Neural progenitor cell (in vitro differentiated cells): Measurements from ENCODE around the gene NR2C2. TPM values are rescaled to one million over a fixed set of nuclear protein-coding genes. Genes with fewer than 3 reads are reported as not detected.

ENCODE experiments used
- DNase-seq: peaks from one replicate; pipeline ENCODE4 v3.0.0-alpha.2; 2016; ENCODE audit warnings: low spot score
- H2AFZ ChIP-seq: fragments of 200-600 bp; sonication (generic); replicated peaks from 2 replicates; pipeline ENCODE4 v1.6.1; 2016; ENCODE audit warnings: antibody characterized with exemption
- H3F3A ChIP-seq: fragments of 200-600 bp; sonication (generic); 2 replicates; pipeline ENCODE4 v1.6.1; 2016; ENCODE audit warnings: antibody characterized with exemption, low read depth
- H3K27ac ChIP-seq: fragments of 200-600 bp; sonication (generic); 2 replicates; pipeline ENCODE4 v1.5.1; 2016; ENCODE audit warnings: mild to moderate bottlenecking
- H3K27me3 ChIP-seq: fragments of 200-600 bp; sonication (generic); 2 replicates; pipeline ENCODE4 v1.6.1; 2016; ENCODE audit warnings: mild to moderate bottlenecking, moderate library complexity
- H3K36me3 ChIP-seq: fragments of 200-600 bp; sonication (generic); 2 replicates; pipeline ENCODE4 v1.5.1; 2016
- H3K4me1 ChIP-seq: fragments of 200-600 bp; sonication (generic); 2 replicates; pipeline ENCODE4 v1.6.1; 2016; ENCODE audit warnings: mixed run types
- H3K4me2 ChIP-seq: fragments of 200-600 bp; sonication (generic); 2 replicates; pipeline ENCODE4 v1.6.1; 2016
- H3K4me3 ChIP-seq: fragments of 200-600 bp; sonication (generic); 2 replicates; pipeline ENCODE4 v1.5.1; 2016
- H3K79me2 ChIP-seq: fragments of 200-600 bp; sonication (generic); 2 replicates; pipeline ENCODE4 v1.6.1; 2016; ENCODE audit warnings: low read depth
- H3K9ac ChIP-seq: fragments of 200-600 bp; sonication (generic); 2 replicates; pipeline ENCODE4 v1.6.1; 2016
- H3K9me3 ChIP-seq: fragments of 200-600 bp; sonication (generic); 2 replicates; pipeline ENCODE4 v1.5.1; 2016; ENCODE audit warnings: low read depth
- H4K20me1 ChIP-seq: fragments of 200-600 bp; sonication (generic); 2 replicates; pipeline ENCODE4 v1.6.1; 2016; ENCODE audit warnings: low read depth
- H3K27ac Mint-ChIP-seq: 3 replicates; pipeline ENCODE4 v1.8.0; 2021; ENCODE audit warnings: mixed read lengths
- H3K27me3 Mint-ChIP-seq: 2 replicates; pipeline ENCODE4 v1.8.0; 2022; ENCODE audit warnings: low read depth, mild to moderate bottlenecking, inconsistent platforms, moderate library complexity, mixed read lengths; ENCODE audit not compliant: insufficient read depth
- H3K36me3 Mint-ChIP-seq: 3 replicates; pipeline ENCODE4 v1.8.0; 2021; ENCODE audit warnings: mixed read lengths
- H3K4me1 Mint-ChIP-seq: 3 replicates; pipeline ENCODE4 v1.8.0; 2021; ENCODE audit warnings: mixed read lengths
- H3K4me3 Mint-ChIP-seq: 3 replicates; pipeline ENCODE4 v1.8.0; 2021; ENCODE audit warnings: mild to moderate bottlenecking, moderate library complexity, mixed read lengths
- H3K9me3 Mint-ChIP-seq: 3 replicates; pipeline ENCODE4 v1.8.0; 2020; ENCODE audit warnings: mixed read lengths
- CTCF ChIP-seq: fragments of 200-600 bp; sonication (generic); IDR thresholded peaks from 2 replicates; pipeline ENCODE4 v1.5.1; 2017; ENCODE audit warnings: antibody characterized with exemption, mild to moderate bottlenecking
- EZH2 ChIP-seq: fragments of 200-600 bp; sonication (generic); IDR thresholded peaks from 2 replicates; pipeline ENCODE4 v1.6.1; 2017; ENCODE audit warnings: antibody characterized with exemption, mild to moderate bottlenecking, moderate library complexity
- EZH2phosphoT487 ChIP-seq: fragments of 200-600 bp; sonication (generic); IDR thresholded peaks from 2 replicates; pipeline ENCODE4 v1.6.1; 2017; ENCODE audit warnings: antibody characterized with exemption
- total RNA-seq: library from RNA; depleted of rRNA; stranded (reverse); fragments of >200 nt; gene quantifications from 2 replicates; pipeline ENCODE4 v1.2.3, GENCODE V29; 2015; ENCODE audit warnings: low replicate concordance

Gene NR2C2
- total RNA-seq, 1 donor from 2014 or later = 57.3 TPM

GRCh38 chr3:15045667-15046066 is 98.3 kb downstream of the NR2C2 start:
- Mint-ChIP-seq H3K36me3 (peaks cover 30% of the 10 kb centered on the region), H3K9me3 (no peaks in the 10 kb centered on the region), H3K4me1 (no peaks in the 10 kb centered on the region), H3K27ac (no peak overlapping the region), H3K4me3 (no peak overlapping the region), H3K27me3 (no peaks in the 10 kb centered on the region)
- Histone ChIP-seq H2AFZ (no peak overlapping the region), H3K9me3 (no peaks in the 10 kb centered on the region), H3K79me2 (no peaks in the 10 kb centered on the region), H3K36me3 (peaks cover 17% of the 10 kb centered on the region), H3K27me3 (no peaks in the 10 kb centered on the region), H4K20me1 (peaks cover 22% of the 10 kb centered on the region), H3K4me1 (no peaks in the 10 kb centered on the region), H3F3A (peaks cover 6% of the 10 kb centered on the region), H3K4me2 (no peak overlapping the region), H3K27ac (no peak overlapping the region), H3K9ac (no peak overlapping the region), H3K4me3 (no peak overlapping the region)
- DNase-seq = no peak
- TF ChIP-seq EZH2 = no peak

DNA sequence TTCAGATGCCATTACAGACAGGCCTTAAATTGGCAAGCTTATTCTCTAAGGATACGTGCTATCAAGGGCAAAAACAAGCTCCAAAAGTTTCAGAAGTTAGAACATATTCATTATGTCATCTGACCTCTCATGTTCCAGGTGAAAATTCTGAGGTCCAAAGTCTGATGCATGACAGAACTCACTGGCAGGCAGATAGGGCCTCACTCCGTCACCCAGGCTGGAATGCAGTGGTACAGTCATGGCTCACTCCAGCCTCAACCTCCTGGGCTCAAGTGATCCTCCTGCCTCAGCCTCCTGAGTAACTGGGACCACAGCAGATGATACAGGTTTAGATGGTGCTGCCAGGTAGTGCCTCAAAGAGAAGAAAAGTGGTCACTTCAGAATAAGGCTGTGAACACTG is 102.2 kb downstream of the NR2C2 start:
- Mint-ChIP-seq H3K4me1 (no peaks in the 10 kb centered on the region), H3K27me3 (no peaks in the 10 kb centered on the region), H3K36me3 (peaks cover 30% of the 10 kb centered on the region), H3K9me3 (no peaks in the 10 kb centered on the region), H3K4me3 (no peak overlapping the region), H3K27ac (no peak overlapping the region)
- Histone ChIP-seq H3K4me3 (no peak overlapping the region), H3K9ac (no peak overlapping the region), H3K36me3 (peaks cover 8% of the 10 kb centered on the region), H3K79me2 (peaks cover 10% of the 10 kb centered on the region), H3K4me1 (peaks cover 17% of the 10 kb centered on the region), H3K27ac (no peak overlapping the region), H3K4me2 (no peak overlapping the region), H3F3A (peaks cover 24% of the 10 kb centered on the region), H3K9me3 (no peaks in the 10 kb centered on the region), H3K27me3 (no peaks in the 10 kb centered on the region), H4K20me1 (peaks cover 42% of the 10 kb centered on the region), H2AFZ (no peak overlapping the region)
- TF ChIP-seq CTCF (no peak), EZH2phosphoT487 (no peak), EZH2 (no peak)
- no peak for DNase-seq

DNA sequence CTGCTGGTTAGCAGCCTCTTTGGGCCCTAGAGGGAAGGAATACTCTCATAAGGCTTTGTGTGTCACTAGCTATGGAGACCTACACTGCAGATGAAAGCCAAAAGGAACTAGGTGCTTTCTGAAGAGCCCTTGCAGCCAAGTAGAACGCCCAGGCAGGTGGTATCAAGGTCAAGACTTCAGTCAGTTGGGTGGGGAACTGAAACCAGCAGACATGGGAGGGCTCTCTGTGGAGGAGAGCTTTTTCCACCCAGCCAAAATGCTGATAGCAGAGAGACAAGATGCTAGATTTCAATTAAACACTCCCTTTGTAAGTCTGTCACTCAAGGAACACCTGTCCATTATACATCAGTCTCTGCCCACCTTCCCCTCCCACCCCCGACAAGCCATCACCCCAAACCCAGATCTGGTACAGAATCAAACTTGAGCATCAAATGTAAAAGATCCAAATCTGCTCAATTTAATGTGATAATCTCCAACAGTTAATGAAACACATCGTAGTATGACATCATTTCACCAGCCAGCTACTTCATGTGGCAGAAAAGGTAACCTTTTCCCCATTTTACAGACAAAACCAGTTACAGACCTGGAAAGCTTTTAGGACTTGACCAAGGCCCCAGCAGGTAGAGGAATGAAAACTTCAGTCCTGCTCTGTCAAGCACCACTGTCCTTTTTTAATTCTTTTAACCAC is 103.2 kb downstream of the NR2C2 start:
- no peaks in the 10 kb centered on the region for H3K27me3 ChIP-seq
- peaks cover 42% of the 10 kb centered on the region for H4K20me1 ChIP-seq

DNA sequence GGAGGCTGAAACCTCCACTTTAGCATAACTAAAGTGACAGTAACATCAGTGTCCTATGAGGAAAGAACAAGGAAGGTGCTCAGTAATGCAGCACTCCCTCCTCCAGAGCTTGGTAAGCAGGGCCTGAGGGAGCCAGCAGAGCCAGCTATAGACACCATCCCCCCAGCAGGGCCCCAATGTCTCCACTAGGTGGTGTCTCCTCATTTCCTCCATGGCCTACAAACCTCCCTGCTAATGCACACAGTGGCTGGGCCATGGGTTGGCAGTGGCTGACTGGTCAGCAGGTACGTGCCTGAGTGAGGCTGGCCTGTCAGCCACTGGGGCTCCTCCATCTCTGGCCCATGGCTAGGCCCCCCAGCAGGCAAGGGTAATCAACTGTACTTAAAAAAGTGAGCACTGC is 104.1 kb downstream of the NR2C2 start:
- Histone ChIP-seq H4K20me1 (peaks cover 42% of the 10 kb centered on the region), H2AFZ (no peak overlapping the region), H3K27me3 (no peaks in the 10 kb centered on the region), H3K9ac (no peak overlapping the region), H3K36me3 (peaks cover 8% of the 10 kb centered on the region), H3K9me3 (no peaks in the 10 kb centered on the region), H3K27ac (no peak overlapping the region), H3F3A (peaks cover 24% of the 10 kb centered on the region), H3K4me3 (no peak overlapping the region), H3K79me2 (peaks cover 21% of the 10 kb centered on the region), H3K4me2 (no peak overlapping the region), H3K4me1 (peaks cover 17% of the 10 kb centered on the region)
- Mint-ChIP-seq H3K4me1 (no peaks in the 10 kb centered on the region), H3K9me3 (no peaks in the 10 kb centered on the region), H3K4me3 (no peak overlapping the region), H3K36me3 (peaks cover 34% of the 10 kb centered on the region), H3K27me3 (peaks cover 2% of the 10 kb centered on the region), H3K27ac (no peak overlapping the region)
- peak; percentile 63 for DNase-seq
- peak; percentile 72 for TF ChIP-seq CTCF
- no peak for TF ChIP-seq EZH2
- TF ChIP-seq EZH2phosphoT487 = no peak

More for the DNA sequence above, 103.2 kb downstream of the NR2C2 start:
- H3K27ac ChIP-seq = no peak overlapping the region
- Mint-ChIP-seq H3K4me1 (no peaks in the 10 kb centered on the region), H3K36me3 (peaks cover 35% of the 10 kb centered on the region), H3K27me3 (peaks cover 2% of the 10 kb centered on the region), H3K4me3 (no peak overlapping the region), H3K9me3 (no peaks in the 10 kb centered on the region), H3K27ac (no peak overlapping the region)
- no peak for DNase-seq
- no peak overlapping the region for H3K4me2 ChIP-seq
- H3K4me1 ChIP-seq = peaks cover 17% of the 10 kb centered on the region
- H3K79me2 ChIP-seq = peaks cover 20% of the 10 kb centered on the region
- H2AFZ ChIP-seq = no peak overlapping the region
- H3K36me3 ChIP-seq = peaks cover 8% of the 10 kb centered on the region
- no peaks in the 10 kb centered on the region for H3K9me3 ChIP-seq
- H3K4me3 ChIP-seq = no peak overlapping the region
- peaks cover 24% of the 10 kb centered on the region for H3F3A ChIP-seq
- no peak overlapping the region for H3K9ac ChIP-seq
- no peak for TF ChIP-seq EZH2
